ENCODE results near the gene CPE.

DNA sequence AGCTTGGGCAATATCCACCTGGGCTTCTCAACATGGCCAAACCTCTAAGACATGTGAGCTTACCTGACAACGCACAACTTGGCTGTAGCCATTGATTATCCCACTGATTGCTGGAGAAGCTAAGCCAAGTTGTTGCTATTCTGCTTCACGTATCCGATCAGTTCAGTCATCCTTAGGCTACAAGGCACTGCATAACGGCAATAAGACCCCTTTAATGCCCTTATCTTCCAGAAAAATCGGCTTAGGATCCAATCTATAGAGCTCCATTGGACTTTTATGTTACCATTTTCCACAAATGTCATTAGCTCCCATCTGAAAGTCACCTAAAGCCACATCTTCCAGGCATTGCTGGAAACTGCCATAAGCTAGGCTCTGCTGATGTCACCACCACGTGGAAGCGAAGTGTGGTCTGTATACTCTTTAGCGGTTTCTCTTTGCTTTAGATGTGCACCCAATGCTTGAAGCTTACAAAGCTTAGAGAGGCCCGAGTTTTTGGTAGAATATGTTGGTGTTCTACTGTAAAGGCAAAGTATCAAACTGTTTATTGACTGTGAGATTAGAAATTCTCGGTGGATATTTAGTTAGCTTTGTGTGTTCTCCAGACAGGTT is 163.1 kb downstream of the CPE start:
- TF ChIP-seq CTCF (IDR thresholded peaks at IDR 0.05) (no peak), GATA2 (CRISPR knock-in tag; IDR thresholded peaks at IDR 0.05) (no peak), YY1 (IDR thresholded peaks at IDR 0.05; ENCODE audit: low read depth) (no peak)
